Right lung (tissue), 5 donors: ENCODE data around the gene ATG2A. TPM values are rescaled to one million over a fixed set of nuclear protein-coding genes. Genes with fewer than 3 reads are reported as not detected.

Experiments
- DNase-seq, 2 donors: peaks; one replicate each; pipeline ENCODE4 v3.0.0-alpha.2; 2013
- polyA plus RNA-seq, 5 donors: library from polyadenylated mRNA; unstranded; fragments of 120-200 nt; gene quantifications; one replicate each; pipeline versions ENCODE4 v1.2.1 to v1.2.3, GENCODE V29; 2013; ENCODE audit warnings: inconsistent platforms in 1 of 5, low replicate concordance in 1 of 5; ENCODE audit not compliant: insufficient read length in 5 of 5, insufficient read depth in 1 of 5

The ATG2A gene
- polyA plus RNA-seq, 5 donors = 10.3 to 25.1 (median 15.9) TPM

GRCh38 chr11:64925536-64926436, 8.8 kb upstream of the ATG2A start:
- no peak for DNase-seq

GRCh38 chr11:64924910-64925284, 7.9 kb upstream of the ATG2A start:
- no peak for DNase-seq

DNA sequence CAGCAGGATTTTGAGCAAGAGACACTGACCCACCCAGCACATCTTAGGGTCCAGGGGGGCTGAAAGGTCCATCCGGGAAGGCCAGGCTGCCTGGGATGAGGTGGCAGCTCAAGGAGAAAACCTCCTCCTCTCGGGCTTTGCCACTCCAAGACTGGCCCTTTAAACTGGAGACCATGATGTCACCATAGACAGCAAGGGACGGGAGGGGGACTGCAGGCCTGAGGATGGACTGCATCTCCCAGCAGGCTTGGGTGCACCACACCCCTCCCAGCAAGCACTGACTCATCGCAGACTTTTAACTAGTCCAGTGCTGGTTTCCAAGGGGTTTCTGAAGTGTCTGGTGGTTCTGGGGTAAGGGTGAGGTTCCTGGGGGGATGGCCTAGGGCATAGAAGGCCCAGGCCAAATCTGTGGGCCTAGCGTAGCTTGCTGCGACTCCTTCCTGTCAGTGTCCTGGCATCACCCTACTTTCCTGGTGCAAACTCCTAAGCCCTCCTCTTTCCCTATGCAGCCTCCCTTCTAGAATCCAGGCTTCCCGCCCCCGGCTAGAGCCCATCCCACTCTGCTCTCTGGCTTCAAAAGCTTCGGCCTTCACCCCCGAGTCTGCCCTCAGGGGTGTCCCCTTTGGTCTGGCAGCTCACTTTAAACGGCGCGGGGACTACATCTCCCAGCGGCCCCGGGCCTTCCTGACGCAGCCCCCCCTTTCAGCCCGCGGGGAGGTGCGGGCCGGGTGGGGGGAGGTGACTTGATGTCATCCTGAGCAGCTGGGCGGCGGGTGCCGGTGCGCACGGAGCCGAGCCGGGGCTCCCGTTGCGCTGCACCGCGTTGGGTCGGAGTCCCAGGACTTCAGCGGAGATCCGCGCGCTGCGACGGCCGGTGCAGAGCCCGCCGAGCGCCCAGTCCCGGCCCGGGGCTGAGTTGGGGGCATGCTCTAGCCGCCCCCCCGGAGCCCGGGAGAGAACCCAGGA, 7.2 kb upstream of the ATG2A start, which contains the start of gene PPP2R5B:
TSS of gene PPP2R5B (plus strand) at position 746 of the 966 bp plus-strand sequence. CDS start 1,046 bp downstream, outside the sequence.
- peak; percentile 86 to 87 for DNase-seq

GRCh38 chr11:64923151-64923661, 6.2 kb upstream of the ATG2A start:
- no peak for DNase-seq

DNA sequence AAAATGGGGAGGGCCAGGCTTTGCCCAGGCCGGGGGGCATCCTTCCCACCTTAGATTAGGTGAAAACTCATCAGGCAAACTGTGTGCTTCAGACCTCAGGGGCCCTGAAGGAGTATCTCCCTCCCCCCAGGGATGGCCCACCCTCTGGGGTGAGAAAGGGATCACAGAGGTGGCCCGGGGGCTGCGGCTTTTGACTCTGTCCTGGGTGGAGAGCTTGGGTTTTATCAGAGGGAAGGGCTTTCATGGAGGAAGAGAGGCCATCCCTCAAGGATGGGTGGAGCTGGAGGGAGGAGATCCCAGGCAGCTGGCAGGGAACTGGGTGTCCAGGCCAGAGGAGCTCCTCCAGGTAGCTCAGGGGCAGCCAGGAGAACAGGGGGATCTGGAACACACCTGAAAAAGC, 4.4 kb upstream of the ATG2A start:
- DNase-seq = no peak

GRCh38 chr11:64920124-64920523, 3.1 kb upstream of the ATG2A start:
- DNase-seq = no peak

DNA sequence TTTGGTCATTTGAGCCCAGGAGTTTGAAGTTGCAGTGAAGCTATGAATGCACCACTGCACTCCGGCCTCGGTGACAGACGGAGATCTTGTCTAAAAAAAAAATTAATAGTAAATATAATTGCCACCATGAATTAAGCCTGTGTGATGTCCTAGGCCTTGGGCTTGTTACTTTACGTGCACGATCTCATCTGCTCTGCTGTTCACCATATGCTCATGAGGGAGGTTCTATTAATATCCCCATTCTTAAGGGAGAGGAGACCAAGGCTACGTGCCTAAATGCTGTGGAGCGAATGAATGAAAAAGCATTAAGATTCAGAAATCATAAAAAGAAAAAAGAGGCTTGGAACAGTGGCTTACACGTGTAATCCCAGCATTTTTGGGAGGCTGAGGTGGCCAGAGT, 2.6 kb upstream of the ATG2A start:
- no peak for DNase-seq

GRCh38 chr11:64918017-64918416, 1.0 kb upstream of the ATG2A start:
- peak in 1 of 2 donors; percentile 34 for DNase-seq

DNA sequence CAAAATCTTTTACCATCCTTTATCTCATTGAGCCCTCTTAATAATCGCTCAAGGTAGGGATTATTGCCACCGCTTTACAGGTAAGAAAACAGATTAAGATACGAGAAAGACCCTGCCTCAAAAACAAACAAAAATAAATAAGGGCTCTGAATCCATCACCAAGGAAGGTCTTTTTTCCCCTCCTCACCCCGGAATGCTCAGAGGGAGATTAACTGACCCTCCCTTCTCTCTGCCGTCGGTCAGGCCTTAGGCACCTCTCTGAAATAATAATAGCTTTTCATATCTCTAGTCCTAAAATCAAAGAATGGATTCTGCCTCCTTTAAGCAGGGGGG, 620 bp upstream of the ATG2A start:
- no peak for DNase-seq

DNA sequence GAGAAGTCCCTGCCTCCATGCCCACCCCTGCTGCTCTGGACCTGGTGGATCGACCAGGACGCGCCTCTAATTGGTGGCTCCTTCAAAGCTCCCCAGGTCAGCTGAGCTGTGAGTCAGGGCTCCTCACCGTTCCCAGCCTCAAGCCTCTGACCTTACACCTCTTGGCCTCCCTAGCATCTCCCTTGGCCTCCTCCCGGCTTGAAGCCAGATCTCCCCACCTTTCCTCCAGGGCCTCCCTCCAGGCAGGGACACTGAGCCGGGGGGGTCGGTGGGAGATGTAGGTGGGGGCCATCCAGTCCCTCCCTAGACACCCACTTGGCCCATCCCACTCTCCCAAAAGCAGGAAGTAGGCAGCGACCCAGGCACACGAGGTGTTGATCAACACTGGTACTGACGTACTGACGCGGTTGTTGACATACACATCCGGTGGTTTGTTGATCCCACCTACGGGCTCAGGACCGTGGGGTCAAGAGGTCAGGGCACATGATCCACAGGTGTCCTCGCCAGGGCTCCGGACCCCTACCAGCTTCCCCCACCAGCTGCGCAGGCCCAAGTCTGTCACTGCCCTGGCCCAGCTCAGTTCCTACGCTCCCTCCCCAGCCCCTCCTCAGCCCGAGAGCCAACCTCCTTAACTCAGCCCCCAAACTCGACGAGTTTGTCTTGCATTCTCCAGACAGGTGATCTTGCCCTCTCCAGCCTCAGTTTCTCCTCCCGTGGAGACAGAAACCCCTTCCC, 802 bp downstream of the ATG2A start:
- DNase-seq = peak in 1 of 2 donors; percentile 24

GRCh38 chr11:64915376-64915887, 1.6 kb downstream of the ATG2A start:
- DNase-seq = no peak

- DNase-seq = no peak
Measured at GRCh38 chr11:64914123-64914522, 2.9 kb downstream of the ATG2A start.

GRCh38 chr11:64913171-64913727, 3.8 kb downstream of the ATG2A start:
- DNase-seq = no peak

DNA sequence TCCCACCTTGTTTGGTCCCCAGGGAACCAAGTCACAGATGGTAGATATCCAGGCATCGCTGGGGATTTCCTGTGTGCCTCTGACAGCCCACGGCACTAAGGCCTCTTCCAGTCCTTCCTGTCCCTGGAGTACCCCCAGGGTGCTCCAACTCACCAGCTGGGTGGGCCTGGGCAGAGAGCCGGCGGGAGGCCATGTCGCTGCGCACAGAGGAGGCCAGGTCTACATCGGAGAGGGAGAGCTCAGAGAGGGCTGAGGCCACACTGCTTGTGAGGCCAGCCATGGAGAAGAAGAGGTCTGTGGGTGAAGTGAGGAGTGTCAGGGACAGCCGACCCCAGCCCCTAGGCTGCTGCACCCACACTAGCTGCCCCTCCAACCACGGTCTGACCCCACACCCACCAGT, 5.3 kb downstream of the ATG2A start:
- DNase-seq = no peak

DNA sequence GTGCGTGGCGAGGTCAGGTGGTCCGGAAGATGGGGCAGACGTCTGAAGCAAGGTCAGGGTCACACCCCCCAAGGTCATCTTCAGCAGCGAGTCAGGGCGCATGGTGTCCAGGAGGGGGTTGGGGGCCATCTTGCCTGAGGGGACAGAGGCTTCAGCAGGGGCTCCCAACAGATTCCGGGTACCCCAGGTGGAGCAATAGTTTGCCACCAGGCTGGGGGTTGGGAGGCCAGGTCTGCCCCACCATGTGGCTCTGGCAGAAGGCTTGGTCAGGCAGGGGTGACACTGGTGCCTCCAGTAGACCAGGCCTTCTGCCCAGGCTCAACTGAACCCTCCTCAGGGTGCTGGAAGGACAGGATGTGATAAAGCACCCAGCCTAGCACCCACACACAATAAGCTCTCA, 5.9 kb downstream of the ATG2A start:
- no peak for DNase-seq

DNA sequence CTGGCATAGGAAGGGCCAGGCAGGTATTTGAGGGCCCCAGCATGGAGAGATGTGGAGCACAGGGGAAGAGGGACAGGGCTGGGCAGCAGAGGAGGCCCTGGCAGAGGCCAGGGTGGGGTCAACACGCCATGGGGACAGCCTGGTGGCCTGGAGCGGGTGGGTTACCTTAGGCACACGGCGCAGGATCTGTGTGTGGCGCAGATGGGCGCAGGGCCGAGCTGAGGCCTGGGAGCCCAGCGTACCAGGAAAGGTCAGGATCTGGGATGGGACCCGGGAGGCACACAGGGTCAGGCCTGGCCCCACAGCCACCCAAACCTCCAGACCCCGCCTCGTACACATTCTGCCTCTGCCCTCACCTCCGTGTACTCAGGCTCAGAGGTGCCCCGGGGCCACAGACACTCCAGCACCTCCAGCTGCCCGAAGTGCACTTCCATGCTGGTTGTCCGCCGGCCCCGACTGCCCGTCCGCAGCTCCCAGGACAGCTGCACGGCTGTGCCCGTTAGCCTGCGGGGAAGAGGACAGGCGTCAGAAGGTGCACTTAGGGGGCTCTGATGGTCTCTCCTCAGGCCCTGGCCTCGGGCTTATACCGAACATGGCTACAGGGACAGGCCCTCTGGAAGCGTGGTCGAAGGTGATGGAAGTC, 6.4 kb downstream of the ATG2A start:
- DNase-seq = no peak

DNA sequence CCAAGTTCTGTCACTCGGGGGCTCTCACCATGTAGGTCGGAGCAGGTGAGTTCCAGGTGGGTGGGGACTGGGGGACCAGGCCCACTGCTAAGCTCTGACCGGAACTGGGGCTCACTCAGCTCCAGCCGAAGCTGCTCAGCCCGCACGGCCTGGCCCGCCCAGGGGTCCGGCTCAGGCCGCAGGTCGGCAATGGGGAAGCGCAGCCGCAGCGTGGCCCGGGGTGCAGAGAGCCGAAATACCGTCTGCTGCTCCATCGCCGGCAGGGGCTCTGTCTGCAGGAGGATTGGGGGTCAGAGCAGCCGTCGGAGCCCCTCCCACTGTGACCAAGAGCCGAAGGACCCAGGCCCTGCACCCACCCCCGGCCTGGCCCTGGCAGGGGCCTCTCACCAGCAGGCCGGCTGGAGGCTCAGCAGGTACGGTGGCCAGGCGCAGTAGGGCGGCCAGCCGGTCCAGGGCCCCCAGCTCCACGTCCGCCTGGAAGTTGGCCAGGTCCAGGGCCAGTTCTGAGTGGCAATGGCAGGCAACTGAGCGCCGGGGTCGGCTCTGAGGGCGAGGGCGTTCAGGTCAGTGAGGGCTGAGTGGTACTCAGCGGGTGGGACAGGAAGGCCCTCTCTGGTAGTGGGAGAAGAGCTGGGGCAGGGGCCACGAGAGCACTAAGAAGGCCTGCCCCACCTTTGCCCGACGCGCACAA, 7.2 kb downstream of the ATG2A start:
- no peak for DNase-seq

GRCh38 chr11:64908766-64909165, 8.2 kb downstream of the ATG2A start:
- DNase-seq = no peak

GRCh38 chr11:64906314-64906635, 10.7 kb downstream of the ATG2A start:
- DNase-seq = no peak
